ENCODE data around the gene FRMPD4.

The FRMPD4 gene

DNA sequence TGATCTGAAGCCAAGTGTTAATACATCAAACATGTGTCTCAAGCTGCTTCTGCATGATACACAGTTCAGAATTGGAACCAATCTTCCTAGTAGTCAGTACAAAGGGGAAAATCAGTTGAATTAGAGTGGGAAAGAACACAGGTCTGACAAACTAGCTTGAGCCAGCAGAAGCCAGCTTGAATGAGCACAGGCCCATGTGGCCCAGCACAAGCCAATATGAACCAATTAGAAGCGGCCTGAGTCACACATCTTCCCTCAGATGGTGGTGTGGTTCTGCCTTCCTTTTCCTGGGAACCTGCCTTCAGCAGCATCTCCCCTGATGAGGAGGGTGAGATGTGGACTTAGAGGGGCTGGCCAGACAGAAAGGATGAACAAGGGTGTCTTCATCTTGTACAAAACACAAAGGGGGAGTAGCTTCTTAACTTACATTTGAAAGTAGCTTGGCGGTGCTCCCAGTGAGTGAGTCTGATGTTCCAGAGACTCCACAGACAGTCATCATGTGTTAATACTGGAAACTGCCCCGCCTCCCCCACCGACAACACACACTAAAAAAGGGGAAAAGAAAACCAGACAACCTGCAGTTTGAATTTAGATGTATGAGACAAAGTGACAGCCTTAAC lies 72.0 kb downstream of the FRMPD4 start:
- in situ Hi-C loops (cut with MboI; ENCODE audit: low sequenced_read_pairs), result no loop called here

DNA sequence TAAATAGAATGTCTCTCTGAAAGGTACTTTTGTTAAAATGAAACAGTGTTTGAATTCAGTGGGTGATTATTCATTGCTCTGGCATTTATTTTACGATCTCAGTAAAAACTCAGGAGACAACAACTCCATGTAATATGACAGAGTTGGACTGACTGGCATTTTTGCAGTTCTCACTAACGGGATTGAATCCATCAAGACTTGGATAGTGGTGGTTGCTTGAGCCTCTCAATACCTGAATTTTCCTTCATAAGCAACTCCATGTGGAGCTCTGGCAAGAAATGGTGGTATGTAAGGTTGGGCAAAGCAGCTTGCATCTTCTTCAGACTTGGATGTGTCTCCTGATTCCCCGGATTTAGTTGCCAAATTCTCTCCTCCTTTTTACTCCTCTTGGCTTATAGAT lies 72.7 kb downstream of the FRMPD4 start:
- in situ Hi-C loops (cut with MboI; ENCODE audit: low sequenced_read_pairs), result no loop called here

DNA sequence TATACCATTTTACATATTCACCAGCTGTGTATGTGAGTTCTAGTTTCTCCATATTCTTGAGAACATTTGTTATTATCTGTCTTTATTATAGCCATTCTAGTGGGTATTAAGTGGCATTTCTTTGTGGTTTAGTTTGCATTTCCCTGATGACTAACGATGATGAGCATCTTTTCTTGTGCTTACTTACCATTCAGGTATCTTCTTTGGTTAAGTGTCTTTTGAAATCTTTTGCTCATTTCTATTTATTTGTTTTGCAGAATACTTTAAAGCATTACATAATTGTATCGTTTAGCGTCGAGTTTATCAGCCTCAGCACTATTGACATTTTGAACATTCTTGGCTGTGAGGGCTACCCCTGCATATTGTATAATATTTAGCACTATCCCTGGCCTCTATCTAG lies 85.4 kb downstream of the FRMPD4 start:
- in situ Hi-C loops (cut with MboI; ENCODE audit: low sequenced_read_pairs), result no loop called here

DNA sequence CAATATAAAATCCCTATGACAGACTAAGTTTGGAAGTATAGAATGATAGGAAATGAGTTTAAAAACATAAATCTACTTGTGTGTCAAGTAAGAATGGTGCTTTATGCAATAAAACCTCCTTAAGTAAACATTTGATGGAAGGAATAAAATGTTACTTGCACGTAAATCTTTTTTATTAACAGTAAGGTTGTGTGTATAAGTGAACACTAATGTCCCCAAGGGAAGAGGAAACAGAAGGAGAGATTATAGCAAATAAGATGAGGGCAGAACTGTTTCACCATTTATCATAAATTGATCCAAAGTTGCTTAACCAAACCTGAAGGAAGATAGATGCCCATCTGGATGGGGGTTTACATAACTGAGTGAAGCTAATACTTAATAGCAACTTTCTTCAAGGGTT lies 86.8 kb downstream of the FRMPD4 start:
- in situ Hi-C loops (cut with MboI; ENCODE audit: low sequenced_read_pairs), result no loop called here

DNA sequence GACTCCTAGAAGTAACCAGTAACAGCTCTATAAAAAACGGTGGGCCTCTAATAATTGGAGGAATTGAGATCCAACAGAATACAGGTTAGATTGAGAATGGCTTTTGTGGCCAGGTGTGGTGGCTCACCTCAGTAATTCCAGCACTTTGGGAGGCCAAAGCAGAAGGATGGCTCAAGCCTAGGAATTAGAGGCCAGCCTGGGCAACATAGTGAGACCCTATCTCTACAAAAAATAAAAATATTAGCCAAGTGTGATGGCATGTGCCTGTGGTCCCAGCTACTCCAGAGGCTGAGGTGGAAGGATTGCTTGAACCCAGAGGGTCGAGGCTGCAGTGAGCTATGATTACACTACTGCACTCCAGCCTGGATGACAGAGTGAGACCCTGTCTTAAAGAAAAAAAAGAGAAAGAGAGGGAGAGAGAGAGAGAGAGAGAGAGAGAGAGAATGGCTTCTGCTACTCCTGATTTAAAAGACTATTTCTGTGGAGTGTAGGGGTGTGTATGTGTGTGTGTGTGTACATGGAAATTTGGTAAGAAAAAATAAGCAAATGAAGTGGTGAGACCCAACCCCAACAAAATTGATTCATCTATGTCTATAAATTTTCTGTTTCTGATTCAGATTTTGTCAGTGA lies 89.3 kb downstream of the FRMPD4 start:
- in situ Hi-C loops (cut with MboI; ENCODE audit: low sequenced_read_pairs), result no loop called here

DNA sequence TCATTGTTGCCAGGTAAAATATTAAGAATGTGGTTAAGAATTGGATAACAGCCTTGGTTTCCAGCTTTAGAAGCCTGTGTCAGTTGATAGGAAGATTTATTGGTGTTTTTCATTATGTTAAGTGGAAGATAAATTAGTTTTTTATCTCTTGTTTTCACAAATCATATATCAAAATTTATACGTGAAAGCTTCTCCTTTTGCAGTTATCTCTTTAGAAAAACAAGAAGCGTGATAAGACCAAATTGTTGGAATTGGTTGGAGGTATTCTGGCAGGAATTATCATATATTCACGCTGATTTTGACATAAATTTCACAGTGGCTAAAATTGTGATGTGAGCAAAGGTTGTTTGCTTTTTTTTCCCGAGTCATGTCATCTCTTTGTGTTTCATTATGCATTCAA lies 90.6 kb downstream of the FRMPD4 start:
- in situ Hi-C loops (cut with MboI; ENCODE audit: low sequenced_read_pairs), result no loop called here

DNA sequence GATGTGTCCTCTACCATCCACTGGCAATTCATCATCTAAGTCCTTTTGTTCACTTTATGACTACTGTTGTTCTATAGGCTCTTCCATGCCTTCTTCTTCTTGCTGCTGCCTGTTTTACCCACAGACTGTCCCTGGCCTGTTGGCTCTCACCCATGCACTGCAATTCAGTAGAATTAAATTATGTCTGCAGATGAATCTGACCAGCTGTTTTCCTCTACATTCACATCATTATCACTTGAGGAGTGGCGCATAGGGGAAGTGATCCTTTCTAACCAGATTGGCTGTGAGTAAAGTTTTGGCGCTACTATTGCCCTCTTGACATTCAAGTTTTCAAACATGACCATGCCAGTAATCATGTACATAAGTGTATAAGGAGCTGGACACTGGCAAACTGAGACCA lies 91.7 kb downstream of the FRMPD4 start:
- in situ Hi-C loops (cut with MboI; ENCODE audit: low sequenced_read_pairs), result no loop called here

DNA sequence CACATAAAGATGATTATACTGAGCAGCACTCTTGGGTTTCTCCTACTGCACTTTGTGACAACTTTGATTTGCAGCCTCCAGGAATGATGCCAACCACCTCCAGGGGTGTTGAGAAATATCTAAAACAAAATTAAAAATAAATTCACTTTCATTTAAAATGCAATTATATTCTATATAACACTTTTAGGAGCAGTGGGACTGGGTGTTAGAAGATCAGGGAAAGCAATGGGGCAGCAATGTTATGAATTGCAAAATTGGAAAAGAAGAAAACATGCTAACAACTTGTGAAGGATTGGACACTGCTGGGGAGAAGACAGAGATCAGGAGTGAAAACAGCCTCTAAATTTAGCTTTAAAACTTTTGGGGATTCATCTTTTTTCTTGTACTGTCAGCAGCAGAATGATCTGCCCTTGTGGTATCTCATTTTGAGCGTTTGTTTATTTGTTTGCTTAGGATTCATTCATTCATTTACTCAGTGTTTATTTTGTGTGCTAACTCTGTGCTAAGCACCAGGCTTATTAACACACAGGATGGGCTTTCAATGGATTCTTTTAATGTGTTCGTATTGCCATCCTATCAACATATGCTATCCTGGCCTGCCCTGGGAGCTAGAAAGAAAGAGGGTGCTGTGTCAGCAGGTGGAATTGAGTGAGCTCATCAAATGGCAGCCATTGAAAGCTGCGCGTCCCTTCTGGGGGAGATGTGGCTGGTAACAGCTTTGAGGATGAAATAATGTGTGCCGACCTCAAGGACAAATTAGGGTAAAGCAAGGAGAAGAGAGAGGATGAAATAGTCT lies 96.5 kb downstream of the FRMPD4 start:
- in situ Hi-C loops (cut with MboI; ENCODE audit: low sequenced_read_pairs), result no loop called here

DNA sequence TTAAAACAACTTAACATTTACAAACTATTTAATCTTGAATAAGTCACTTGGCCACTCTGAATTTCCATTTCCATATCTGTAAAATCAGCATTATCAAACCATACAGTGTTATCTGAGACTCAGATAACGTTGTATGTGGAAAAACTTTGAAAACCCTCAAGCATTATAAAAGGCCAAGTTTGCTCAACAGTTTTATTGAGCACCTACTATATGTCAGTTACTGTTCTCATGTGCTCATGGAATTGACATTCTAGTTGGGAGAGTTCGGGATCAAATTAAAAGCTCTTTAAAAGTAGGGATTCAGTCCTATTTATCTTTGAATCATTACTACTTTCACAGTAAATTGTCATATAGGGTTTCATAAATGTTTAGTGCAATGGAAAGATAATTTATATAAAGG lies 97.9 kb downstream of the FRMPD4 start:
- in situ Hi-C loops (cut with MboI; ENCODE audit: low sequenced_read_pairs), result no loop called here

DNA sequence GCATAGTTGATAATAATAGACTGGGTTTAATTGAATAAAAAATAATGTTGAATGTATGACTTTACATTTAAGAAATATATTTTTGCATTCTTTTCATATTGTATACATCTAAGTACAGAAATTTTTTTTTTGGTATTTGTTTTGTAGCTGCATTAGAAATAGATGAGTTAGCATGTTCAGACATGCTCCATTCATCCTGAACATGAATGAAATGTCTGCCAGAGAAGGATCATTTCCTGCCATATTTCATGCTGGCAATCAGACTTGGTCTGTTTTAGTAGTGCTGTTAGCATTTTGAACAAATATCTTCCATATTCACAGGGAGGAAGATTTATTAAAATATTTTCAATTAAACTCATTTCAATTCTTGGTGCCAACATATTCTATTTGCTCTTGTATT lies 98.9 kb downstream of the FRMPD4 start:
- in situ Hi-C loops (cut with MboI; ENCODE audit: low sequenced_read_pairs), result no loop called here

DNA sequence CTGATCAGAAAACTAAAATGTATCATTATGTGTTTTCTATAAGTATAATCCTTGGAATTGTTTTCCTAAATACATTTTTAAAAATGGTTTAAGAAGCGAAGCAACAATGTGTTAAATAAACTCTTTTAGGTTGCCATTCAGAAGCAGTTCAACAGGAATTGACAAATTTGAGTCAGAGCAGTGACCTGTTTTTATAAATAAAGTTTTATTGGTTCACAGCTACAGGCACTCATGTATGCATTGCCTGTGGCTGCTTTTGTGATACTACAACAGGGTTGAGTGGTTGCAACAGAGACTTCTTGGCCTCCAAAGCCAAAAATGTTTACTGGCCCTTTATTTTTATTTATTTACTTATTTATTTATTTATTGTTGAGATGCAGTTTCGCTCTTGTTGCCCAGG lies 99.5 kb downstream of the FRMPD4 start:
- in situ Hi-C loops (cut with MboI; ENCODE audit: low sequenced_read_pairs), result no loop called here

DNA sequence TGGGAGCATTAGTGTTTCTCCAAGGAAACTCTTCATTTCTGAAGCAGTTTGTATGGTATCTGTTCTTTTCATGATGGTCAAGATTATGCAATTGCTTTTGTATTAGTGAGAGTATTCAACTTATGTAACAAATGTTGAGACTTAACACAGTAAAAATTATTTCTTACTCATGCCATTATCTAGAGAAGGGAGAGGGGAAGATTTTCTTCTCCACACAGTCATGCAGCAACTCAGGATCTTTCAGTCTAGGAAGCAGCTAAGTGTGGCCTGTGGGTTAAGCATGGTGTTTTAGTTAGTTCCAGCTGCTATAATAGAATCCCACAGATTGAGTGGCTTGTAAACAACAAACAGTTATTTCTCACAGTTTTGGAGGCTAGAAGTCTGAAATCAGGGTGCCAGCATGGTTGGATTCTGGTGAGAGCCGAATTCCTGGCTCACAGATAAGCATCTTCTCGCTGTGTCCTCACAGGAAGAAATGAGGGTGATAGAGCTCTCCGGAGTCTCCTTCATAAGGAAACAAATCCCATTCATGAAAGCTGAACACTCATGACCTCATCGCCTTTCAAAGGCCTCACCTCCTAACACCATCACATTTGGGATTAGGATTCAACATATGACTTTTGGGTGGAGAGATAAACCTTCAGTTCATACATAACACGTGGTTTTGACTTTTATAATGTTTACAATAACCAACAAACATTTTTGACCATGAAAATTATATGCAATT lies 101.2 kb downstream of the FRMPD4 start:
- in situ Hi-C loops (cut with MboI; ENCODE audit: low sequenced_read_pairs), result no loop called here

DNA sequence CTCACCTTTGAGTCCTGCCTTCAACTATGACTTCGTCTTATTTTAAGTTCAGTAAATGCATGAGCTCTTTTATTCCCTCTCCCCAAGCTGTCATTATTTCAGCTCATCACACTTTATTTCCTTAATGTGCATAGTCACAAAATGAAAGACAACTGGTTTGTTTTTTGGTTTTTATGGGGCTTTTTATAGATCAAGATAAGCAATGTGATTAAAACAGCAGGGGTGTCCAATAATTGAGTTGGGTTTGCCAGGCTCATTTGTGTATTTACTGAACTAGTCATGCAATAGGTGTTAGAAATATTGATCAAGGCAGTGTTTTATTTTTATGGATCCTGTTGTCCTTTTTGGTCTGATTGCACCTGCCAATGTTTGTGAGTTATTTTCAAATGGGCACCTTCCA lies 102.2 kb downstream of the FRMPD4 start:
- in situ Hi-C loops (cut with MboI; ENCODE audit: low sequenced_read_pairs), result no loop called here

DNA sequence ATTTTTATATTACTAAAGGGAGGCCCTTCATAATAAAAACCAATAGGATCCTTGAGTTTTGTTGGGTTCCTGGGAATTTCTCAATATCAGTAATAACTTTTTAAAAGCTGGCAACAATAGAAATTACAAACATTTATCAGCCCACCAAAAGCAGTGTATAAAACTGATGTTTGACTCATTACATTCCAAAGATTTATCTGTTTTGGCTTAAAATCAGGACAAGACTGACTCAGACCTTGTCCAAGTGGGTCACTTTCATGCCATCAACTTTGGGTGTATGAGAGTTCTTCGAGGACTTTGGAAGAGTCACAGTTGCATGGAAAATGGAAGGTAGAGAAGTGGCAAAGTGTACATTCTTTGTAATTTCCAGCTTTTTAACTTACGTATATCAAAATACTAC lies 102.8 kb downstream of the FRMPD4 start:
- in situ Hi-C loops (cut with MboI; ENCODE audit: low sequenced_read_pairs), result no loop called here

DNA sequence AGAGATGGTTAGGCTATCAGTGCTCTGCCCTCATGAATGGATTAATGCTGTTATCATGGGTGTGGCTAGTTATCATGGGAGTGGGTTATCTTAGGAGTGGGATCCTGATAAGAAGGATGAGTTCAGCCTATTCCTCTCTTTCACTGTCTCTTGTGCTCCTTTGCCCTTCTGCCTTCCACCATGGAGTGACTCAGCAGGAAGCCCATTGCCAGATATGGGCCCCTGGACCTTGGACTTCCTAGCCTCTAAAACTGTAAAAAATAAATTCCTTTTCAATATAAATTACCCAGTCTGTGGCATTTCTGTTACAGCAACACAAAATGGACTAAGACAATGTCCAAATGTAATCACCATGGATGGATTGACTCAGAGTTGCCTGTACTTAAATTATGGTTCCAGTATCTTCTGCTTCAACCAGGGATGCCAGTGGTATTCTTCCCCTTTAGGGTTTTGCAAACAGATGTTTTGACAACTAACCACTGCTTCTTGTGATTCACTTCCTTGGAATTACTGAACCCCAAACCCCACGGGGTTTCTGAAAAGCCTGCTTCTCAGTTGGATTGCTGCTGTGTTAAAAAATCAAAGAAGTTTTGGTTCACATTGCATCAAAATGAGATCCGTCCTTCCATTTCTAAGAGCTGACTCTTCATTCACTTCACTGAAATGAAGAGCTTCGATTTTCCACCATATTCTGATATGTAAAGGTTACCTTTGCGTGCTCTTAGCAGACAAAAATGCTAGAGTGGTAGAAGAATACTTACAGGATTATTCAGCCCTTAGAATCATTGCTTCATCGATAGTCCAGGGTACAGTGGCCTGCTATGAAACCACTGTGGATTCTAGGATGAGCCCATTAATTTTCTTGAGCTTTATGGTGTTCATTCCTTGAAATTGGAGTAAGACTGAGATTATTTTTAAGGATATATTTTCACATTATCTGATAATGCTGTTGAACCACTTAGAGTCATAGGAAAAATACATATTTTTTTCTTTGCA lies 107.7 kb downstream of the FRMPD4 start:
- in situ Hi-C loops (cut with MboI; ENCODE audit: low sequenced_read_pairs), result no loop called here

DNA sequence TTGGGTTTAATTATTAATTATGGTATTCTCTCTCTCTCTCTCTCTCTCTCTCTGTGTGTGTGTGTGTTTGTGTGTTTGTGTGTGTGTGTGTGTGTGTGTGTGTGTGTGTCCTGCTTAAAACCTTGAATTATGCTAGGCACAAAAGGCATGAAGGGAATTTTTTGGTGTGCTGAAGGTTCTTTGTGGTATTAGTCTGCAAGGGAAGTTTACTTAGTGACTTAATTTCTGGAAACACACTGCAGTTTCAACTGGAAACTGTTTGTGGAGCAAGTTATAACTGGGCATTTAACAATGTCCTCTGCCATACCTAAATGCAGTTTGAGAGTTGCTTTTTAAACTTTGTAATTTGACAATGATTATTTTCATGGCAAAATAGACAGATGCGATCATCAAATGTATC lies 111.7 kb downstream of the FRMPD4 start:
- in situ Hi-C loops (cut with MboI; ENCODE audit: low sequenced_read_pairs), result no loop called here

DNA sequence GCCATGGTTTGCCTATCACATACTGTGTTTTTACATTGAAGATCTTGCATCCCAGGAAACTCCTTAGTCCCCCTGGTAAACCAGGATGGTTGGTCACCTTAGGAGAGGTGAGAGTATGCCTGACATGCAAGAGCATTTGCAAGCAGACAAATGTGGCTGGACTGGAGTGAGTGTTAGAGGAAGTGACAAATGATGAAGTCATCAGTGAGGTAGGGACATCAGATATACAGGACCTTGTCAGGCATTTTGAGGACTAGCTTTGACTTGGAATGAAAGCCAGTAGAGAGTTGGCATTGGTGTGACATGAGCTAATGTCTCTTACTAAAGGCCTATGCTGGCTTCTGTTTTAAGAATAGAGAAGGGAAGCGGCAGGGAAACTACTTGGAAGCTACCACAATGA lies 124.9 kb downstream of the FRMPD4 start:
- in situ Hi-C loops (cut with MboI; ENCODE audit: low sequenced_read_pairs), result no loop called here

DNA sequence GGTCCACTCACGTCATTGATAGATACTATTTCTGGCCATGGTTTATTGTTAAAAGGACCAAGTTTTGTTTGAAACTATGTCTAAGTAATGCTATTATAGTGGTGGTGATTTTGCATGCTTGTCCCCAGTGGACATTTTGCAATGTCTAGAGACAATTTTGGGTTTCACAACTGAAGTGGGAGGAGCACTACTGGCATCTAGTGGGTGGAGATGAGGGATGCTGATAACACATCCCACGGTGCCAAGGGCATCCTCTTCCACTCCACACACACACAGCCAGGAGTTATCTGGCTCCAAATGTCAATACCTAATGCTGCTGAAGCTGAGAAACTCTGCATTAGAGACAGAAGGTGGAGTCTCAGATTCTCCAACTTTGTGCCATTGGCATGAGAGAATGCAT lies 131.2 kb downstream of the FRMPD4 start:
- in situ Hi-C loops (cut with MboI; ENCODE audit: low sequenced_read_pairs), result no loop called here

DNA sequence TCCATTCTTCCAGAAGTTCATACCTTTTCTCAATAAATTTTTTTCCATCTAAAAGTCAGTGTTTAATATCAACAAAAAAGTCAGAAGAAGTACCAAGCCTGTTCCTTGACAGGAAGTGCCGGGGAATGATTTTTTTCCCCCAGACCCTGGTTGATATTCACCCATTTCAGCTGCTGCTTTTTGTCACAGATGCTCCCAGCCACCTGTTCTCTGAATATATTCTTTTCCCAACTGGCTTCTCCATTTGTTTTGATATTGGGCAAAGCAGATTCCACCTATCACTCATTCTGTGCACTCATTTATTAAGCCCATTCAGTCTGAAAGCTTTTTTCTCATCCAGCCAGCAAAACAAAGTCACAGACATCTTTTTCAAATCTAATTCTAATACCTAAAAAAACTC lies 139.9 kb downstream of the FRMPD4 start:
- in situ Hi-C loops (cut with MboI; ENCODE audit: low sequenced_read_pairs), result no loop called here

DNA sequence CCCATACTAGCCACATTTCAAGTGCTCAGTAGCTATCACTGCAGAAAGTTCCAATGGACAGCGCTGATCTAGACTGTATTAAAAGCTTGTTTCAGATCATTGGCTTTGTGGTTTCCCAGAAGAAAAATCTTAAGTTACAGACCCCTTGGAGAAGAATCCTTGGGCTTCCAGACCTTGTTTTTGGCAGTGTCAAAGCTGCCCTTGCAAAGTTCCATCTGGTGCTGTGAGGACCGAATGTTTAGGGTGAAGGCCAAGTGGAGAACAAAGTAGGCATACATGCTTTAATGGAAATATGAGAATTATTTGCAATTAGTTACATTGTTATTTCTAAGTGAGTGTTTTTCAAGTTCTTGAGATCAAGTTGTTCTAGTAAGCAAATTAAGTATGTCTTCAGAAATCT lies 144.7 kb downstream of the FRMPD4 start:
- in situ Hi-C loops (cut with MboI; ENCODE audit: low sequenced_read_pairs), result no loop called here

All from HL-60/S4 (cell line).